Activated CD4-positive, alpha-beta T cell treated with anti-CD3 and anti-CD28 coated beads, Interleukin-2, amount 50 U/mL, for 1 hour (primary cell): ENCODE results near the gene CYP4F11.
"Not testable (repeated sequence)": the region's sequence is repeated elsewhere in the genome, so short reads cannot be mapped to it uniquely, and the experiment has no call there.

ENCODE experiments used
- DNase-seq: peaks from one replicate; pipeline ENCODE4 v3.0.0-alpha.2; 2020

The CYP4F11 gene

GRCh38 chr19:15934332-15935078 lies at the start of gene CYP4F11:
TSS of gene CYP4F11 (minus strand) at chr19:15934529. CDS start at chr19:15934408, 121 bp downstream.
- DNase-seq = no peak

- no peak for DNase-seq
These were observed 45.0 kb upstream of the CYP4F11 start for GRCh38 chr19:15979293-15979692.

- DNase-seq = no peak
These were observed 43.4 kb upstream of the CYP4F11 start for GRCh38 chr19:15977690-15978089.

- no peak for DNase-seq
These were observed 42.7 kb upstream of the CYP4F11 start for GRCh38 chr19:15976836-15977689.

- no peak for DNase-seq
These were observed 40.5 kb upstream of the CYP4F11 start for GRCh38 chr19:15974856-15975255.

GRCh38 chr19:15972043-15972442 lies 37.7 kb upstream of the CYP4F11 start:
- DNase-seq = not testable (repeated sequence)

GRCh38 chr19:15971224-15971780 lies 37.0 kb upstream of the CYP4F11 start:
- no peak for DNase-seq

GRCh38 chr19:15964231-15964630 lies 29.9 kb upstream of the CYP4F11 start:
- no peak for DNase-seq

- DNase-seq = no peak
These were observed 28.0 kb upstream of the CYP4F11 start for GRCh38 chr19:15962319-15962718.

GRCh38 chr19:15954820-15955219 lies 20.5 kb upstream of the CYP4F11 start:
- no peak for DNase-seq

GRCh38 chr19:15948223-15949058 lies 14.1 kb upstream of the CYP4F11 start, which contains the start of gene OR10H4:
TSS of gene OR10H4 (plus strand) at chr19:15949008. CDS start at chr19:15949008, 0 bp downstream.
- DNase-seq = no peak

- no peak for DNase-seq
These were observed 11.0 kb upstream of the CYP4F11 start for GRCh38 chr19:15945301-15945700.

GRCh38 chr19:15944401-15944800 lies 10.1 kb upstream of the CYP4F11 start:
- no peak for DNase-seq

- DNase-seq = no peak
These were observed 3.4 kb upstream of the CYP4F11 start for GRCh38 chr19:15937771-15938170.

- no peak for DNase-seq
These were observed 2.6 kb upstream of the CYP4F11 start for GRCh38 chr19:15936950-15937349.

GRCh38 chr19:15936173-15936572 lies 1.8 kb upstream of the CYP4F11 start:
- DNase-seq = no peak

GRCh38 chr19:15935167-15935702 lies 906 bp upstream of the CYP4F11 start:
- no peak for DNase-seq

GRCh38 chr19:15933761-15934331 lies 483 bp downstream of the CYP4F11 start:
- DNase-seq = not testable (repeated sequence)

GRCh38 chr19:15928321-15928720 lies 6.0 kb downstream of the CYP4F11 start:
- no peak for DNase-seq

GRCh38 chr19:15926484-15926883 lies 7.8 kb downstream of the CYP4F11 start:
- no peak for DNase-seq

- DNase-seq = no peak
These were observed 10.6 kb downstream of the CYP4F11 start for GRCh38 chr19:15923702-15924101.

- no peak for DNase-seq
These were observed 12.3 kb downstream of the CYP4F11 start for GRCh38 chr19:15922021-15922420.
